ENCODE measurements around the gene NBEA.
"Not testable (repeated sequence)": the region's sequence is repeated elsewhere in the genome, so short reads cannot be mapped to it uniquely, and the experiment has no call there.

NBEA gene

DNA sequence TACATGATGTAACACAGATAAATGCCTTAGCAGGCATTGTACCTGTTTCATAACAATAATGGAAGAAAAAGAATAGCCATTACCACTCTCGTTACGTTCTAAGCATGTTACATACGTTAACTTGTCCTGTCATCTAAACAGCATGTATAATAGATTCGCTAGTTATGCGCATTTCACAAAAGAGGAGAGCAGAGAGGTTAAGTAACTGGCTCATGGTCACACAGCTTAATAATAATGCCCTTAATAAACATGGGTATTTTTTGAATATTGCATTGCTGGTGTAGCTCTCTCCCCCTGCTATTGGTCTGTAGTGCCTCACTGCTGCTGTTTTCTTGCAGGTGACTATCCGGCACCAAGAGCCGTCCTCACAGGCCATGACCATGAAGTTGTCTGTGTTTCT lies 722.7 kb downstream of the NBEA start:
- no peak for DNase-seq (ENCODE audit: low spot score)

DNA sequence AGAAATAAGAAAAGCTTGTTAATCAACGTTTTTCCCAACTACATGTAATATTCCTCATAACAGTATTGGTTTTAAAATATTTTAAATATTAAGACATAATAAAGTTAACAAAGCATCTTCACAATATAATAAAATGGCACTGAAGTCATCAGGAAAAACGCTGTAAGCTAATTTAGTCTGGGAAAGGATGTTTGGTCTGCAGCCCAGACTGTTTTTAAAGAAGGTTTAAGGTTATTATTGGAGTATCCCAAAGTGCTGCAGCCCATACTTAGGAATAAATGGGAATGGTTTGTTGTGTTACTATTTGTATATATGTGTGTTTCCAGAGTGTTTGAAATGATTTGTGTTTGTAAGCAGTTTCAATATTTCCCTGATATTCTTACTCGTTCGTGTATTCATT lies 727.3 kb downstream of the NBEA start:
- no peak for DNase-seq (ENCODE audit: low spot score)

DNA sequence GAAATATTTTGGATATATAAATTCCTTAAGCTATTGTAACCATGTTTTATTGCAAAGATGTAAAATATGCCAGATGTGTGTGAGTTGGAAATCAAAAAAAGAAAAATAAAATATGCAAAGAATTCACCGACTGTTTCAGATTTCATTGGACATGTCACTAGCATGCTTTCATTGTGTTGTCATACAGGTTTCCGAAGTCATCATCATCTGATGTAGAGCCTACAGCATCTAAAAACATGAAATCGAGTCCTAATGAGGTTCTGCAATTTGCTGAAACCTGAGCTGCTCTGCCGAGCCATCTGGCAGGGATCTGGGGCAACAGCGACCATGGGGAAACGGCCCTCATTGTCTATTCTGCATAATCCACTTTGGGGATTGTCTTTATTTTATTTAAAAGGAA lies 730.5 kb downstream of the NBEA start:
- DNase-seq (ENCODE audit: low spot score): no peak

DNA sequence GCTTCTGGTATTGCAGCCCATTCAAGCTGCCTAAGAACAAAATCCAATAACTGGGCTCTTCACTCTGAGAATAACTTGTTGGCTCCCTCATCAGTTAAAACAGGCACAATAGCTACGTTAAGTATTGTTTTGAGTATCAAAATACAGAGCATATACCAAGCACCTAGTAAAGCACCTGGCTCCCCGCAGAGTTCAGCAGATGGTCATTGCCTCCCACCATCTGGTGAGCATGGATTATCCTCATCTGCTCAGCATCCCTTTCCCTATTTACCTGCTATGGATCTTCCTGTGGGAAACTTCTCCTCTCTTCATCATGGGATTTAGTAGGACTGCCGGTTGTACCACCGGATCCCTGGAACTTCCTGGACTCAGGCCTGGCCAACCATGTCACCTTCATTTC lies 733.6 kb downstream of the NBEA start:
- no peak for DNase-seq (ENCODE audit: low spot score)

DNA sequence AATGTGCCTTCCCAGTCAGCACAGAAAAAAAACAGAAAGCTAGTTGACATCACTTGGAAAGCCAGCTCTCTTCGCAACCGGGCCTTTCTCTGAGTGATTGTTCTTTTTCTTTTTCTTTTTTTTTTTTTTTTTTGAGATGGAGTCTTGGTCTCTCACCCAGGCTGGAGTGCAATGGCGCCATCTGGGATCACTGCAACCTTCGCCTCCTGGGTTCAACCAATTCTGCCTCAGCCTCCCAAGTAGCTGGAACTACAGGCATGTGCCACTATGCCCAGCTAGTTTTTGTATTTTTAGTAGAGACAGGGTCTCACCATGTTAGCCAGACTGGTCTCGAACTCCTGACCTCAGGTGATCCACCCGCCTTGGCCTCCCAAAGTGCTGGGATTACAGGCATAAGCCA lies 735.8 kb downstream of the NBEA start:
- not testable (repeated sequence) for DNase-seq (ENCODE audit: low spot score)

DNA sequence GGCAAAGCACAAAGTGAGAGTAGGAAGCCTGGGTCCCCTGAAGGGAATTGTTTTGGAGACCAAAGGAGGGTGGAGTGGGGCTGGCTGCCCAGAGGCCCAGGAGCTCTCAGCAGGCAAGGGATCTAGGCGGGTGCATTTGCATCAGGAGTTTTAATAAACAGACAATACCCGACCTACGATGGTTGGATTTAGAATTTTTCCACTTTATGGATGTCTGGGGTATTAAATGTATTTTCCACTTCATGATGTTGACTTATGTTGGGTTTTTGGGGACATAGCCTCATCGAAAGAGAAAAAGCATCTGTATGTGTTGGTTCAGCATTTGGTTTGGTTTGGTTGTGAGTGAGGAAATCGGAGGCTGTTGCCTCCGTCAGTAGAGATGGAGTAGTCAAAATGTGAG lies 739.6 kb downstream of the NBEA start:
- no peak for DNase-seq (ENCODE audit: low spot score)

DNA sequence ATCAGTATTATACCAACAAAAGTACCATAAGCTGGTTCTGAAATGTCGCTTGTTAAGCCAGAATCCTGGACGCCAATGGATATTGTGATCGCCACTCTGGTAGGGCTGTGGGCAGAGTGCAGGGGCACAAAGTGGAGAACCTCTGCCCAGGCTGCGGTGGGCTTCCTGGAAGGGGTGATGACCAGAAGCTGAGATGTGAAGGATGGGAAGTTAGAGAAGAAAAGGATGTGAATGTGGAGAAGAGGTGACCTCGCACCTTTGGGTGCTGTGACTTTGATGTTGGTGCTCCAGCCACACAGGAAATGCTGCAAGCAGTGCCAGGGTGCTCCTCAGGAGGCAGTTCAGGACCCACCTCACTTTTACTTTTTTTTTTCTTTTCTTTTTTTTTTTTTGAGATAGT lies 742.4 kb downstream of the NBEA start:
- no peak for DNase-seq (ENCODE audit: low spot score)

DNA sequence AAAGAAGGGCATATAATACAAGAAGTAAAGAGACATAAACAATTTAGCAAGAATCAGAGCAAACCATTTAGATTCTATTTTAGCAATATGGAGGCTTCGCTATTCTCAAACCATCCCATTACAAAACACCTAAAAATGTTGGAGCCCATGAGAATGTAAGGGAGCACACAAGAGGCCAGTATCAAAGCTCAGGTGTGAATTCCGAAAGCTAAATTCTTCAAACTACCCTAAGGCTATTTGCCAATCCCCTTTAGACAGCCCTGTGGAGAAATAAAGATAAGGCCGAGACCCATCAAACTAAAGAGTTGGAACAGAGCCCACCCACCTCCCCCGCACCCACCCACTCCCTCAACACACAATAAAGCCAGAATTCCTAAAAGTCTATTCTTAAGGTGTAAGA lies 745.3 kb downstream of the NBEA start:
- no peak for DNase-seq (ENCODE audit: low spot score)

DNA sequence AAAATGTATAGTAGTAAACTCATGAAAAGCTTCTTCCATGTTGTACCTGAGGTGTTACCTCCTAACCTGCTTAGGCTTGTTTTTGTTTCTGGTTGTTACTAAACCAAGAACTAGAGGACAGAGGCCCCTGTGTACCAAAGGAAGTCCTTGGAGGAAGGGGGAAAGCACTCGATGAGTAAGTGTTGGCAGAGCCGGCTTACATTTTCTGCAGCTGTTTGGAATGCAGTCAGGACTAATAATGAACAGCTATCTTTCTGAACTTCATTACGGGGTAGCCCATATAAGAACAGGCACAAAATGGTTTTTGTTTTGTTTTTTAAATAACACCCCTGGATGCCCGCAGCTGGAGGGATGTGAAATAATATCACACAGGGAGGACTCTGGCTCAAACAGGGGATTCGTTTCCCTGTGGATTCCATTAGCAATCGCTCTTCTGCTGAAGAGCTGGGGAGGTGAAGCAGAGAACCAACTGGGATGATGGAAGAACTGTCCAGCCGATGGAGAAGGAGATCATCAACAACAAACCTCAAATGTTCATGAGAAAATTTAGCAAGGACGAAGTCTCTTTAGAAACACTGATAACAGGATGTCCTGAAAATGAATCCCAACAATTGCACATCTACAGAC lies 748.6 kb downstream of the NBEA start:
- DNase-seq (ENCODE audit: low spot score): no peak

DNA sequence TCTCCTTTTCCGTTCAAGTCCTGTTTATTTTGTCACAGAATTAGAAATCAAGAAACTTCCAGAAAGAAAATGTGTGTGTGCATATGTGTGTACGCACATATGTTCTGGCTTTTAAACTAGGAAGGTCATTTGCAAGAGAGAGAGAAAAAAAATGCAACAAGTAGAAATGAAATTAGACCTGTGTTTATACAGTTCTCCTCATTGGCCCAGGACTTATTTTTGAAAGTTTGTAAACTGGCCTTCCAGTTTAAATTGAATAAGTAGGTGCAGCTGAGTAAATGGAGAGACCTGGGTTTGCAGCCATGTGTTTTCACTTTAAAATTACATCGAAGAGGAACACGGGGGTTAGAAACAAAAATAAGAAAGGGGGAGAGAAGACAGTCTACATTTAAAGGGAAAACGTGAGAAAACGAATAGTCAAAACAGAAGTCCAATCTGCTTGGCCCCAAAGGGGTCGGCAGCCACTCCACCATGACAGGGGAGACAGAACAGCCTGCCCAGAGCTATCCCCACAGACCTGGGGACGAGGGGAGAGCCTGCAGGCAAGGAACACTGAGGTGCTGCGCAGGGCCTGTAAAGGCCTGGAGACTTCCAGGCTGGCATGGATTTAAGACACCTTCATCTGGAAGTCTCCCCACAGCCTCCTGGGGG lies 751.2 kb downstream of the NBEA start:
- DNase-seq (ENCODE audit: low spot score): no peak

DNA sequence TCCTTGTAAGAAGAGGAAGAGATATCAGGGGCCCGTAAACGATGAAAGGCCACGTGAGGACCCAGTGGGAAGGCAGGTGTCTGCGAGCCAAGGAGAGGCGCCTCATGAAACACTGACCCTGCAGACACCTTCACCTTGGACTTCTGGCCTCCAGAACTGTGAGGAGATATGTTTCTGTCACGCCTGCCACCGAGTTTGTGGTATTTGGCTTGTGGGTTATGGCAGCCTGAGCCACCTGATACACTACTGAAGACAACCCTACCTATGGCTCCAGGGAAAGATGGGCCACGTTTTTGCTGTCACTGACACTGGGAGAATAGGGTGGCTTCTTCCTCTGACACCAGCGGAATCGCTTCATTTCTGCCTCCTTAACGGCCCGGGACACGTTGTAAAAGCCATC lies 752.0 kb downstream of the NBEA start:
- no peak for DNase-seq (ENCODE audit: low spot score)

DNA sequence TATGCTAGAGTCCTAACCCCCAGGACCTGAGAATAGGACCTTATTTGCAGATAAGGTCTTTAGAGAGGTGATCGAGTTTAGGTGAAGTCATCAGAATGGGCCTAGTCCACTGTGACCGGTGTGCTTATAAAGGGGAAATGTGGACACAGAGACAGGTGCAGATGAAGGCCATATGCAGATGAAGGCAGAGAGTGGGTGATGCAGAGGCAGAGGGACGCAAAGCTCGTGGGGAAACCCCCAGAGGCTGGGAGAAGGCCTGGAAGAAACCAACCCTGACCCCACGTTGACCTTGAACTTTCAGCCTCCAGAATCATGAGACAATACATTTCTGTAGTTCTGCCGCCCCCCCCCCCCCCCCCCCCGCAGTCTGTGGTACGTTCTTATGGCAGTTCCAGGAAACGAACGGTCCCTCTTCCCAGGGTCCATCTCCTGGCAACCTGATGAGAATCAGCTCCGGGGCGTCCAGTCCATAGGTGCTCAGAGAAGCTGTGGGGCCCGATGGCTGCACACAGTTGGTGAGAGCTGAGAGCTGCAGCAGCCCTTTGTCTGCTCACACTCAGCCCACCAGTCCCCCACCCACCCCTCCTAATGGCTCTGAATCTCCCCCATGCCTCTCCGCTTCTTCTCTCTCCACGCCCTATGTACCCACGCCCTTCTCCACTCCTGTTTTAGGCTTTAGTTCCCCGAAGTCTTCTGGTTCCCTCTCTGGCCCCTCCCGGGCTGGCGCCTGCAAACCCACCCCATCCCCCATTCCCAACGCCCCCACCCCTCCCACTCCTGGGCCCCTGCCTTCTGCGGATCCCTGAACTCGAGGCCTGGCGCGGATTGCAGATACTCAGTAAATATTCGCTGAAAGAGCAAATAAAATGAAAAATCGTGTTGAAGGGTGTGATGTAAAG lies 752.7 kb downstream of the NBEA start:
- no peak for DNase-seq (ENCODE audit: low spot score)

DNA sequence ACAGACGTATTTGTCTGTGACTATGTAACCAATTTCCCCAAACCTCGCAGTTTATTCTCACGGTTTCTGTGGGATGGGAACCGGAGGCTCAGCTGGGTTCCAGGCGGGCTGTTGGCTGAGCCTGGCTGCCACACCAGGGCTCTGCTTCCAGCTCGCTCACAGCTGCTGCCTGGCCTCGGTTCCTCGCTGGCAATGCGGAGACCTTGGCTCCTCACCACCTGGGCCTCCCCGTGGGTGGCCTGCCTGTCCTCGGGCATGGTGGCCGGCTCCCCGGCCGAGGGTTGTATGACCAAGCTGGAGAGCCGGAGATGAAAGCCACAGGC lies 753.3 kb downstream of the NBEA start:
- no peak for DNase-seq (ENCODE audit: low spot score)

DNA sequence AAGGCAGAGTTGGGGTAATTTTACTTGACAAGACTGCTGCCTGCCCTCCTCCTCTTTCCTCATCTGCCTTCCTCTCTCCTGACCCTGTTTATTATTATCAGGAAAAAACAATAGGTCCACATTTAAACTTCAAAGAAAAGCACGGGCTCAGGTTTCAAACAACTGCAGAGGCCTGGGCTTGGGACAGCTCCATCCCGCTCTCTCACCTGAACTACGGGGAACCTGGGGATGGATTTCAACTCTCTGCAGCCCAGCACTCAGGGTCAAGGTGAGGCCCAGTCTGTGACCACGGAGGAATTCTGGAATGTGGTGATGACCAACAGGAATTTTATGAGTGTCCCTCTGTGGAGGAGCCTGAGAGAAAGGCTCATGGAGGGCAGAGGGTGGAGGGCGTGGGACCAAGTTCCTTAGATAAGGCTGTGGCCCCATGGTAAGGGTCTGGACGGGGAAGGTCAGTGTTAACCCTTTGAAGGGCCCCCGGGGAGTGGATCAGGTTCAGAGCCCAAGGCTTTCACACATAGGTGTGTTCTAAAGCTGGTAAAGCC lies 755.2 kb downstream of the NBEA start:
- no peak for DNase-seq (ENCODE audit: low spot score)

DNA sequence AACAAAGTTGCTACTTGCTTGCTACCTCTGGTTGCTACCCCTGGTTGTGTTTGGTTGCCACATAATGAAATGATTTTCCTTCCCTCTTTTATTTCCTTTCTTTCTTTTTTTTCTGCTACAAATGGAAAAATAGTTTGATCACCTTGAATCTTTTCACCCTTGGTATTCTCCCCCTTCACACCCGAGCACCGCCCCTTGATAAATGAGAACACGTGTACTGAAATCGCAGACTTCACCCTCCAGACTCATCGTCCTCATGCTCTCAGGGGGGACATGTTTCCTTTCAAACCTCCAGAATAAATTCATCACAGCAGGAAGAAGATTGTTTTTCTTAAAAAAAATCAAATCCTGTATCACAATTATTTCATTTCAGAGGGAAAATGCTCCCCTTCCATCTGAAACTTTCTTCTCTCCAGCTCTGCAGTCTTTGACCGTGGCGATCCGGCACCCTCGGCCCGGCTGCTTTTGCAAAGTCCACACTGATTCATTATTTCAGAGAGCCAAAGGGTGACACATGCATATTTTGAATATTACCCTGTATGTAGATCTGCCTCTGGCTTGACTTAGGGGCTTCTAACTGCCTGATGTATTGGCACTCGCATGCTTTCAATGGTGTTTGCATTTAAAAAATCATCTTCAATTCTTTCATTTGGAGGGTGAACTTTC lies 757.0 kb downstream of the NBEA start:
- DNase-seq (ENCODE audit: low spot score): no peak

DNA sequence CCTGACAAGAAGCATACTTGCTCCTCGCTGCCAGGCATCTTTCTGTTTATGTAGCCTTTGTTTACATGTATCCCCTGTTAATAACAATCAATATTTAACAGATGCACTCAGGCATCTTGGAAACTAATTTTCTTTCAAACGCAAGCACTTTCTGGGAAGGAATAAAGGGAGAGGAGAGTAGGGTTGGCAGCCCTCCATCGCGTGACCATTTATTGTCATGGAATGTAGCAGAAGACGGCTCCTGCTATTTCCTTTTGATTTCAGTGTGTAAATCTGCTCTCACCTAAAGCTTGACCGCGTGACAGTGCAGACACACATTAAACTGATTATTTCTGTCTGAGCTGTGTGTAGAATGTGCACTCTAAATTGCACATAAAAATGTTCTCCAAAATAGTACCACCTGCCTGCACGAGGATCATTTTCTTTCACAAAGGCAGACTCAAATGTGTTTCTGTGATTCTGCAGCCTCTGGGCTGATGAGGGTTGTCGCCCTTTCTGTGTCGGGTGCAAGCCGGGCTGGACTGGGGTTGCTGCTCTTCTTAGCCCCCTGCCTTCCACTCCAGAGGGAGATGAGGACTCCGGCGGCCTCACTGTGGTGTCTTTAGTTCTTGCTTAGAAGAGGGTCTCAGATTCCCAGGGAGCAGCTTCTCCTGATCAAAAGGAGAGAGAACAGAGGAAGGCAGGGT lies 757.9 kb downstream of the NBEA start:
- DNase-seq (ENCODE audit: low spot score): no peak

DNA sequence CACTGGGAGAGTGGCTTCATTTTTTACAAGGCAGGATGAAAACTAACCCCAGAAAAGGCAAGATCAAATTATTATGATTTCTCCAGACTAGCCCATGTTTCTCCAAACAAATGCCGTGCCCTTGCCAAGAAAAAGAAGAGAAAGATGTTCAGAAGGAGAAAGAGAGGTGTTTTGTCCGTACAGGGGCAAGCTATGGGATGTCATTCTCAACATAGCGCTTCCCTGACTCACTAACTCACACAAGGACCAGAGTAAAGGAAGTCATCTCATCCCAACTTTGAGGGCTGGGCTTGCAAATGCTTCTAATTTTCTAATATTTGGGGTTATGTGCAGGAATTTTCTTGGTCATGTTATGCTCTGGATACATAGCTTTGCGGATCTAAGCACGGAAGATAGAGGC lies 758.6 kb downstream of the NBEA start:
- no peak for DNase-seq (ENCODE audit: low spot score)

DNA sequence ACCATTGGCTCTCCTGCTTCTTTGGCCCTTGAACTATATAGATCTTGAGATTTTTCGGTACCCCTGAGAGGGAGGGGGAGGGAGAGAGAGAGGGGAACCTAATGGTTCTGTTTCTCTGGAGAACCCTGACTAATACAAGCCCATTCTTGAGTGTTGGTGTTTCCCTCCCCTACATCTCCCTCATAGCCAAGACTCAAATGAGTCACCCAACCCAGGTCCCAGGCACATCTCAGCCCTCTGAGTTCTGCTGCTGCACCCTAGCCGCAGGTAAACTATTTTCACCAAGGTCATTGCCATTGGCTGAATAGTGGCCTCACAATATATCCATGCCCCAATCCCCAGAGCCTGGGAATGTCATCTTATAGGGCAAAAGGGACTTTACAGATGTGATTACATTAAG lies 760.2 kb downstream of the NBEA start:
- no peak for DNase-seq (ENCODE audit: low spot score)

DNA sequence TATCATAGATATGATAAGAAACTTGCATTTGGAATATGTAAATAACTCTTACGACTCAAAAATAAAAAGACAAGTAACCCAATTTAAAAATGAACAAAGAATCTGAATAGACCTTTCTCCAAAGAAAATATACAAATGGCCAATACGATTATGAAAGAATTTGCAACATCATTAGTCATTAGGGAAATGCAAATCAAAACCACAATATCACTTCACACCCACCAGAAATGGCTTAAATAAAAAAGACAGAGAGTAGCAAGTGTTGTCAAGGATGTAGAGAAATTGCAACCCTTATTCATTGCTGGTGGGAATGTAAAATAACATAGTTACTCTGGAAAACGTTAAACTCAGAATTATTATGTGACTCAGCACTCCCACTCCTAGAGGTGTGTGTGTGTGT lies 761.0 kb downstream of the NBEA start:
- no peak for DNase-seq (ENCODE audit: low spot score)

DNA sequence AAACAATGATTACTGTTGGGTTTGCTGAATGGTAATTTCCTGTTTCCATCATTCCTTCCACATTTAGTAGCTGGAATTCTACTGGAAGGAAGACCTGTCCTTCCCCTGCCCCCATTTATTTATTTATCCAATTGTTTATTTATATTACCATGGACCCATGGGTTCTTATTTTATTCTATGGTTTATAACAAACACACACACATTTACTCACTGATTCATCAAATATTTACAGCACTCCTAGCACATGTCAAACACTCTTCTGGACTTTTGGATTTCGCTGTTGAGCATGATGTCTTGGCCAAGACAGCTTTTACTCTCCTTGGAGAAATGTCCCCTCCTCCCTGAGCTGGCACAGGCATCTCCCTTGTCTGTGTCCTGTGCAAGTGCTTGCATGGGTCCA lies 762.3 kb downstream of the NBEA start:
- no peak for DNase-seq (ENCODE audit: low spot score)

DNA sequence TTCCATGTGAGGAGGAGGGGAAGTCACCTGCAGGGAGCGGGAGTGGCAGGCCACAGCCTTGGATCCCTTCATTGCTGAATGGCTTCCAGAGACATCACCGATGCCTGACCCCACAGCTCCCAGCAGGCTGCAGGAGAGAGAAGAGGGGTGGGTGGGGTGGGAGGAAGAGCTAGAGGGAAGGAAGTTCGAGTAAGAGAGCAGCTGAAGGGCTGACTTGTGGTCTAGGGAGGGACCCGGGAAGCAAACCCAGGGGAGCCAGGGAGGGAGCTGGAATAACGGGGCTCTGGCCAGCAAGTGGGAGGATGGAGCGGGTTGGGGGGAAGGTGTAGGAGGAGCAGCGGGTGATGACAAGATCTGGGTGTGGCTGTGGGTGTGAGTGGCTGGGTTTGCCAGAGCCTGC lies 764.2 kb downstream of the NBEA start:
- DNase-seq (ENCODE audit: low spot score): no peak

DNA sequence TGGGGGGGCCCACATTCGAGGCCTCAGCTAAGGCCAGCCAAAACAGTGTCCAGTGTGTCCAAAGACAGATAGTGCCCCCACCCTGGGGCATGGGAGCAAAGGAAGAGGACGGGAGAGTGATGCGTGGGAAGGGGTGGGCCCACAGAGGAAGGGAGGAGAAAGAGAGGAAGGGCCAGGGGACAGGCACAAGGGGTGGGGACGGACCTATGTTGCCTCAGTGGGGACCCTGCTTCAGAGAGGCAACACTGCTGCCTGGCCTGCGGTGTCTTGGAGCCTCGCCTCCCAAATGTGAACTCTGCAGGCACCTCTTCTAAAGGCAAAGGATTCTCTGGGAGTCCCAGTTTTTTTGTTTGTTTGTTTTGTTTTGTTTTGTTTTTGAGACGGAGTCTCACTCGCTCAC lies 764.7 kb downstream of the NBEA start:
- no peak for DNase-seq (ENCODE audit: low spot score)
